Tibial nerve (tissue), 4 donors: Measurements from ENCODE around the gene RAB1A. TPM values are rescaled to one million over a fixed set of nuclear protein-coding genes. Genes with fewer than 3 reads are reported as not detected.

ENCODE experiments used
- DNase-seq, 2 donors: peaks; one replicate each; pipeline ENCODE4 v3.0.0-alpha.2; 2019; ENCODE audit warnings: low spot score in 2 of 2
- H3K27ac ChIP-seq, 4 donors: fragments of 200-600 bp; sonication (generic) in 3 of 4; one replicate each; pipeline ENCODE4 v1.5.1; 2017 to 2019; ENCODE audit warnings: mild to moderate bottlenecking in 1 of 4
- H3K27me3 ChIP-seq, 2 donors: fragments of 200-600 bp; sonication (generic) in 1 of 2; one replicate each; pipeline versions ENCODE4 v1.5.1 to v1.6.0; 2017 to 2019
- H3K36me3 ChIP-seq, 3 donors: fragments of 200-600 bp; sonication (generic); one replicate each; pipeline ENCODE4 v1.5.1; 2018 to 2019
- H3K4me1 ChIP-seq, 4 donors: fragments of 200-600 bp; sonication (generic) in 3 of 4; one replicate each; pipeline ENCODE4 v1.5.1; 2017 to 2019
- H3K4me3 ChIP-seq, 4 donors: fragments of 200-600 bp; sonication (generic) in 3 of 4; one replicate each; pipeline ENCODE4 v1.5.1; 2017 to 2019; ENCODE audit warnings: mild to moderate bottlenecking in 1 of 4, moderate library complexity in 1 of 4
- H3K9me3 ChIP-seq, 4 donors: fragments of 200-600 bp; sonication (generic) in 3 of 4; one replicate each; pipeline ENCODE4 v1.5.1; 2017 to 2019
- CTCF ChIP-seq, 5 experiments: fragments of 200-600 bp in 3 of 5; fragments of 450-650 bp in 2 of 5; sonication (generic) in 3 of 5; IDR thresholded peaks; one replicate each; pipeline ENCODE4 v1.5.1; 2016 to 2019; ENCODE audit warnings: antibody characterized with exemption in 5 of 5, mild to moderate bottlenecking in 3 of 5, moderate library complexity in 2 of 5
- EP300 ChIP-seq, 2 donors: sonication (generic); formaldehyde crosslinking; IDR thresholded peaks; one replicate each; pipeline ENCODE4 v1.6.1; 2017; ENCODE audit warnings: antibody characterized with exemption in 2 of 2, mild to moderate bottlenecking in 1 of 2
- POLR2A ChIP-seq, 2 donors: fragments of 450-650 bp; IDR thresholded peaks; one replicate each; pipeline ENCODE4 v1.6.1; 2017; ENCODE audit warnings: antibody characterized with exemption in 2 of 2, mild to moderate bottlenecking in 2 of 2, moderate library complexity in 2 of 2
- WGBS, 2 donors: methylation state at CpG; one replicate each; pipeline ENCODE4 v1.1.5; 2018; 5-methylcytosine and 5-hydroxymethylcytosine counted together
- total RNA-seq, 4 donors: library from RNA; depleted of rRNA; stranded (reverse); fragments of >200 nt; gene quantifications; one replicate each; pipeline ENCODE4 v1.1.0, GENCODE V29; 2016

RAB1A gene
- total RNA-seq, 4 donors from 2014 or later, result 69.6 to 93.0 (median 81.6) TPM

- 98% methylated on average over 4 of the region's 4 CpGs for WGBS, 2 donors
- Histone ChIP-seq H3K4me3 (no peak overlapping the region), H3K9me3 (no peaks in the 10 kb centered on the region), H3K4me1 (peaks cover 0 to 65% (median 17%) of the 10 kb centered on the region in 4 donors), H3K27ac (no peak overlapping the region), H3K36me3 (no peaks in the 10 kb centered on the region), H3K27me3 (no peaks in the 10 kb centered on the region)
- TF ChIP-seq POLR2A (IDR thresholded peaks at IDR 0.05) (no peak), EP300 (IDR thresholded peaks at IDR 0.05) (no peak), CTCF (IDR thresholded peaks at IDR 0.05) (no peak)
- DNase-seq, result no peak
Observed at GRCh38 chr2:65113229-65113628, 16.7 kb downstream of the RAB1A start.

- DNase-seq, result no peak
- TF ChIP-seq CTCF (IDR thresholded peaks at IDR 0.05) (no peak), EP300 (IDR thresholded peaks at IDR 0.05) (no peak), POLR2A (IDR thresholded peaks at IDR 0.05) (no peak)
- Histone ChIP-seq H3K27ac (no peak overlapping the region), H3K36me3 (no peaks in the 10 kb centered on the region), H3K4me1 (peaks cover 0 to 61% (median 13%) of the 10 kb centered on the region in 4 donors), H3K4me3 (no peak overlapping the region), H3K27me3 (no peaks in the 10 kb centered on the region), H3K9me3 (no peaks in the 10 kb centered on the region)
- WGBS, 2 donors, result 48 to 50% methylated on average over 3 of the region's 3 CpGs
Observed at GRCh38 chr2:65112633-65113032, 17.3 kb downstream of the RAB1A start.

GRCh38 chr2:65108780-65109179, 21.1 kb downstream of the RAB1A start:
- TF ChIP-seq CTCF (IDR thresholded peaks at IDR 0.05) (no peak), EP300 (IDR thresholded peaks at IDR 0.05) (no peak), POLR2A (IDR thresholded peaks at IDR 0.05) (no peak)
- Histone ChIP-seq H3K27ac (no peak overlapping the region), H3K36me3 (peaks cover 0 to 4% (median 0%) of the 10 kb centered on the region in 3 donors), H3K4me3 (no peak overlapping the region), H3K4me1 (peaks cover 0 to 45% (median 5%) of the 10 kb centered on the region in 4 donors), H3K9me3 (no peaks in the 10 kb centered on the region), H3K27me3 (no peaks in the 10 kb centered on the region)
- DNase-seq, result no peak
- WGBS, 2 donors, result 81 to 85% methylated on average over 6 of the region's 6 CpGs

- Histone ChIP-seq H3K9me3 (no peaks in the 10 kb centered on the region), H3K27ac (no peak overlapping the region), H3K27me3 (no peaks in the 10 kb centered on the region), H3K4me3 (no peak overlapping the region), H3K4me1 (peaks cover 0 to 38% (median 0%) of the 10 kb centered on the region in 4 donors), H3K36me3 (peaks cover 0 to 11% (median 0%) of the 10 kb centered on the region in 3 donors)
- DNase-seq, result no peak
- TF ChIP-seq EP300 (IDR thresholded peaks at IDR 0.05), result no peak
- TF ChIP-seq POLR2A (IDR thresholded peaks at IDR 0.05), result no peak
- no peak for TF ChIP-seq CTCF (IDR thresholded peaks at IDR 0.05)
- 89% methylated on average over 5 of the region's 5 CpGs for WGBS, 2 donors
Observed at GRCh38 chr2:65107530-65107929, 22.4 kb downstream of the RAB1A start.

- peaks cover 0 to 40% (median 0%) of the 10 kb centered on the region in 3 donors for H3K36me3 ChIP-seq
- WGBS, 2 donors, result 50 to 60% methylated on average over 6 of the region's 6 CpGs
- peaks cover 0 to 28% (median 0%) of the 10 kb centered on the region in 4 donors for H3K4me1 ChIP-seq
- DNase-seq, result no peak
- H3K27me3 ChIP-seq, result no peaks in the 10 kb centered on the region
- TF ChIP-seq EP300 (IDR thresholded peaks at IDR 0.05), result no peak
- TF ChIP-seq POLR2A (IDR thresholded peaks at IDR 0.05), result no peak
- TF ChIP-seq CTCF (IDR thresholded peaks at IDR 0.05), result no peak
- H3K4me3 ChIP-seq, result no peak overlapping the region
- no peak overlapping the region for H3K27ac ChIP-seq
- no peaks in the 10 kb centered on the region for H3K9me3 ChIP-seq
Observed at GRCh38 chr2:65103013-65103715, 26.7 kb downstream of the RAB1A start.
